Trophoblast cell (in vitro differentiated cells and primary cell): ENCODE results near the gene VCP.

Experiments used
- DNase-seq, 2 donors: peaks; one replicate each; pipeline ENCODE4 v3.0.0-alpha.2; 2016
- H2AFZ ChIP-seq: 2 replicates; pipeline ENCODE4 v1.6.1; 2013; ENCODE audit warnings: low read length, moderate library complexity, mild to moderate bottlenecking; ENCODE audit not compliant: insufficient read depth, poor library complexity
- H2AK5ac ChIP-seq: 2 replicates; pipeline ENCODE4 v1.6.1; 2013; ENCODE audit warnings: mild to moderate bottlenecking, low read length
- H2BK120ac ChIP-seq: 2 replicates; pipeline ENCODE4 v1.6.1; 2013; ENCODE audit warnings: low read length, mild to moderate bottlenecking, moderate library complexity; ENCODE audit not compliant: insufficient read depth, poor library complexity
- H2BK12ac ChIP-seq: 2 replicates; pipeline ENCODE4 v1.6.1; 2013; ENCODE audit warnings: mild to moderate bottlenecking, low read length, moderate library complexity
- H2BK5ac ChIP-seq: 2 replicates; pipeline ENCODE4 v1.6.1; 2013; ENCODE audit warnings: low read length, low read depth, moderate library complexity, mild to moderate bottlenecking; ENCODE audit not compliant: poor library complexity
- H3K14ac ChIP-seq: 2 replicates; pipeline ENCODE4 v1.6.1; 2013; ENCODE audit warnings: mild to moderate bottlenecking, low read length
- H3K18ac ChIP-seq: 2 replicates; pipeline ENCODE4 v1.6.1; 2013; ENCODE audit warnings: mild to moderate bottlenecking, low read length
- H3K23ac ChIP-seq: 2 replicates; pipeline ENCODE4 v1.6.1; 2013; ENCODE audit warnings: low read length
- H3K27ac ChIP-seq: 2 replicates; pipeline ENCODE4 v1.5.1; 2013; ENCODE audit warnings: low read depth, mild to moderate bottlenecking, inconsistent platforms, low read length, moderate library complexity
- H3K27me3 ChIP-seq: 2 replicates; pipeline ENCODE4 v1.6.1; 2013; ENCODE audit warnings: inconsistent platforms, mild to moderate bottlenecking, low read length, moderate library complexity; ENCODE audit not compliant: insufficient read depth
- H3K36me3 ChIP-seq, 2 experiments: 1 replicate in 1 of 2; 2 replicates in 1 of 2; pipeline ENCODE4 v1.6.1; 2013; ENCODE audit warnings: low read length in 2 of 2, mild to moderate bottlenecking in 2 of 2, moderate library complexity in 1 of 2; ENCODE audit not compliant: insufficient read depth in 2 of 2, control insufficient read depth in 1 of 2
- H3K4ac ChIP-seq: 2 replicates; pipeline ENCODE4 v1.6.1; 2013; ENCODE audit warnings: low read depth, mild to moderate bottlenecking, low read length, moderate library complexity
- H3K4me1 ChIP-seq, 2 experiments: 1 replicate in 1 of 2; 2 replicates in 1 of 2; pipeline ENCODE4 v1.6.1; 2013; ENCODE audit warnings: low read length in 2 of 2, mild to moderate bottlenecking in 2 of 2, moderate library complexity in 1 of 2; ENCODE audit not compliant: insufficient read depth in 2 of 2, control insufficient read depth in 1 of 2
- H3K4me2 ChIP-seq: 2 replicates; pipeline ENCODE4 v1.6.1; 2013; ENCODE audit warnings: inconsistent platforms, mild to moderate bottlenecking, low read length, moderate library complexity
- H3K4me3 ChIP-seq: 2 replicates; pipeline ENCODE4 v1.5.1; 2013; ENCODE audit warnings: mild to moderate bottlenecking, low read depth, low read length, inconsistent platforms
- H3K79me1 ChIP-seq: one replicate; pipeline ENCODE4 v1.6.1; 2013; ENCODE audit warnings: low read length
- H3K79me2 ChIP-seq: 2 replicates; pipeline ENCODE4 v1.6.1; 2013; ENCODE audit warnings: low read length, mild to moderate bottlenecking; ENCODE audit not compliant: control insufficient read depth, insufficient read depth, poor library complexity
- H3K9ac ChIP-seq: 2 replicates; pipeline ENCODE4 v1.6.1; 2013; ENCODE audit warnings: mild to moderate bottlenecking, low read length
- H3K9me3 ChIP-seq: 2 replicates; pipeline ENCODE4 v1.6.1; 2013; ENCODE audit warnings: low read depth, mild to moderate bottlenecking, control low read depth, inconsistent platforms, low read length; ENCODE audit not compliant: insufficient read depth
- H4K12ac ChIP-seq: 2 replicates; pipeline ENCODE4 v1.6.1; 2013; ENCODE audit warnings: low read depth, mild to moderate bottlenecking, low read length, moderate library complexity
- H4K8ac ChIP-seq: 2 replicates; pipeline ENCODE4 v1.6.1; 2013; ENCODE audit warnings: low read depth, mild to moderate bottlenecking, low read length, moderate library complexity
- H4K91ac ChIP-seq: one replicate; pipeline ENCODE4 v1.6.1; 2013; ENCODE audit warnings: low read depth, mild to moderate bottlenecking, low read length, moderate library complexity
- WGBS: extraction: QIAGEN DNeasy Blood & Tissue Kit; methylation state at CpG from one replicate; pipeline ENCODE4 v1.1.7; 2013; ENCODE audit warnings: missing lambda C conversion rate; ENCODE audit not compliant: insufficient read length, insufficient coverage; ENCODE audit errors: extremely low coverage; 5-methylcytosine and 5-hydroxymethylcytosine counted together

The VCP gene

GRCh38 chr9:35028341-35028740 is 44.1 kb downstream of the VCP start:
- Histone ChIP-seq H3K79me2 (no peaks in the 10 kb centered on the region), H4K12ac (no peak overlapping the region), H3K9me3 (peaks cover 2% of the 10 kb centered on the region), H2AK5ac (no peak overlapping the region), H3K4me3 (no peak overlapping the region), H2BK120ac (no peak overlapping the region), H2BK12ac (no peak overlapping the region), H4K91ac (no peak overlapping the region), H3K27me3 (no peaks in the 10 kb centered on the region), H3K79me1 (peaks cover 6% of the 10 kb centered on the region), H3K4ac (no peak overlapping the region), H3K18ac (no peak overlapping the region), H3K4me2 (no peak overlapping the region), H2BK5ac (no peak overlapping the region), H4K8ac (no peak overlapping the region), H3K4me1 (peaks cover 6 to 16% of the 10 kb centered on the region in 2 experiments), H3K23ac (no peak overlapping the region), H3K9ac (no peak overlapping the region), H2AFZ (no peak overlapping the region), H3K27ac (no peak overlapping the region), H3K36me3 (no peaks in the 10 kb centered on the region), H3K14ac (no peak overlapping the region)
- DNase-seq, result peak in 1 of 2 donors; percentile 44

GRCh38 chr9:35027860-35028259 is 44.6 kb downstream of the VCP start:
- Histone ChIP-seq H2BK120ac (no peak overlapping the region), H3K9me3 (peaks cover 2% of the 10 kb centered on the region), H3K9ac (no peak overlapping the region), H3K27ac (no peak overlapping the region), H2BK12ac (no peak overlapping the region), H3K79me1 (peaks cover 6% of the 10 kb centered on the region), H3K18ac (no peak overlapping the region), H3K27me3 (no peaks in the 10 kb centered on the region), H2AFZ (no peak overlapping the region), H4K12ac (no peak overlapping the region), H3K4ac (no peak overlapping the region), H3K4me1 (peaks cover 6 to 16% of the 10 kb centered on the region in 2 experiments), H3K4me2 (no peak overlapping the region), H3K23ac (no peak overlapping the region), H3K79me2 (no peaks in the 10 kb centered on the region), H2BK5ac (no peak overlapping the region), H4K8ac (no peak overlapping the region), H3K14ac (no peak overlapping the region), H3K4me3 (no peak overlapping the region), H4K91ac (no peak overlapping the region), H3K36me3 (no peaks in the 10 kb centered on the region), H2AK5ac (no peak overlapping the region)
- no CpG with 5 or more reads among the region's 1 CpG for WGBS
- DNase-seq, result peak in 1 of 2 donors; percentile 23

- H2BK5ac ChIP-seq, result no peak overlapping the region
- no peak for DNase-seq
- H3K79me2 ChIP-seq, result no peaks in the 10 kb centered on the region
- H3K36me3 ChIP-seq, result no peaks in the 10 kb centered on the region
- H3K18ac ChIP-seq, result no peak overlapping the region
- no peak overlapping the region for H3K14ac ChIP-seq
- H3K4ac ChIP-seq, result no peak overlapping the region
- no CpG with 5 or more reads among the region's 1 CpG for WGBS
- no peak overlapping the region for H3K4me3 ChIP-seq
- no peak overlapping the region for H4K91ac ChIP-seq
- no peak overlapping the region for H4K8ac ChIP-seq
- H3K27me3 ChIP-seq, result no peaks in the 10 kb centered on the region
- H3K23ac ChIP-seq, result no peak overlapping the region
- H4K12ac ChIP-seq, result no peak overlapping the region
- peaks cover 6% of the 10 kb centered on the region for H3K79me1 ChIP-seq
- peaks cover 2% of the 10 kb centered on the region for H3K9me3 ChIP-seq
- no peak overlapping the region for H2AK5ac ChIP-seq
- no peak overlapping the region for H3K9ac ChIP-seq
- H3K4me1 ChIP-seq, result peaks cover 6 to 16% of the 10 kb centered on the region in 2 experiments
- no peak overlapping the region for H2BK12ac ChIP-seq
- H3K27ac ChIP-seq, result no peak overlapping the region
- peak overlapping the region; percentile 46 for H2BK120ac ChIP-seq
- no peak overlapping the region for H3K4me2 ChIP-seq
- no peak overlapping the region for H2AFZ ChIP-seq
Measured at GRCh38 chr9:35027374-35027773, 45.1 kb downstream of the VCP start.

GRCh38 chr9:35026671-35027070 is 45.8 kb downstream of the VCP start:
- Histone ChIP-seq H2BK5ac (no peak overlapping the region), H3K9ac (no peak overlapping the region), H3K4me3 (no peak overlapping the region), H3K9me3 (peaks cover 2% of the 10 kb centered on the region), H3K14ac (no peak overlapping the region), H2BK120ac (no peak overlapping the region), H3K79me1 (peaks cover 6% of the 10 kb centered on the region), H4K8ac (no peak overlapping the region), H3K27ac (no peak overlapping the region), H3K18ac (no peak overlapping the region), H2BK12ac (no peak overlapping the region), H4K12ac (no peak overlapping the region), H3K4me1 (peaks cover 6 to 16% of the 10 kb centered on the region in 2 experiments), H2AFZ (no peak overlapping the region), H2AK5ac (no peak overlapping the region), H3K4me2 (no peak overlapping the region), H3K79me2 (no peaks in the 10 kb centered on the region), H3K27me3 (no peaks in the 10 kb centered on the region), H3K4ac (no peak overlapping the region), H3K36me3 (peaks cover 0 to 2% of the 10 kb centered on the region in 2 experiments), H4K91ac (no peak overlapping the region), H3K23ac (no peak overlapping the region)
- WGBS, result no CpG with 5 or more reads among the region's 3 CpGs
- peak; percentile 44 to 76 for DNase-seq
